Skeletal muscle tissue (tissue), 4 donors: ENCODE measurements around the gene RAB7A. TPM values are rescaled to one million over a fixed set of nuclear protein-coding genes. Genes with fewer than 3 reads are reported as not detected.
"Not testable (repeated sequence)": the region's sequence is repeated elsewhere in the genome, so short reads cannot be mapped to it uniquely, and the experiment has no call there.

Experiments used
- H3K27ac ChIP-seq: one replicate; pipeline ENCODE4 v1.7.0; 2013; ENCODE audit warnings: mild to moderate bottlenecking, low read depth, low read length, inconsistent platforms
- H3K27me3 ChIP-seq, 3 donors: one replicate each; pipeline ENCODE4 v1.7.0; 2013; ENCODE audit warnings: low read length in 3 of 3; ENCODE audit not compliant: control insufficient read depth in 3 of 3, insufficient read depth in 3 of 3
- H3K36me3 ChIP-seq, 3 donors: one replicate each; pipeline ENCODE4 v1.7.0; 2013; ENCODE audit warnings: low read length in 3 of 3; ENCODE audit not compliant: control insufficient read depth in 3 of 3, insufficient read depth in 3 of 3
- H3K4me1 ChIP-seq, 3 donors: one replicate each; pipeline ENCODE4 v1.7.0; 2013; ENCODE audit warnings: low read length in 3 of 3, mild to moderate bottlenecking in 3 of 3; ENCODE audit not compliant: control insufficient read depth in 3 of 3, insufficient read depth in 3 of 3
- H3K4me3 ChIP-seq, 3 donors: one replicate each; pipeline ENCODE4 v1.7.0; 2013; ENCODE audit warnings: low read length in 3 of 3
- H3K9ac ChIP-seq, 3 donors: one replicate each; pipeline ENCODE4 v1.7.0; 2013; ENCODE audit warnings: low read length in 3 of 3, mild to moderate bottlenecking in 3 of 3, moderate library complexity in 2 of 3, low read depth in 1 of 3
- H3K9me3 ChIP-seq, 3 donors: one replicate each; pipeline ENCODE4 v1.7.0; 2013; ENCODE audit warnings: low read length in 3 of 3; ENCODE audit not compliant: control insufficient read depth in 3 of 3
- total RNA-seq: library from RNA; depleted of rRNA; stranded (reverse); fragments of >200 nt; gene quantifications from one replicate; pipeline ENCODE4 v1.2.3, GENCODE V29; 2014
- donor health status: Osteomylitis.

Gene RAB7A
- total RNA-seq, 1 donor from 2014 or later = 37.1 TPM

- Histone ChIP-seq H3K4me1 (peaks cover 49 to 60% (median 51%) of the 10 kb centered on the region in 3 donors), H3K9me3 (no peaks in the 10 kb centered on the region), H3K36me3 (peaks cover 0 to 3% (median 0%) of the 10 kb centered on the region in 3 donors), H3K27me3 (no peaks in the 10 kb centered on the region), H3K9ac (no peak overlapping the region), H3K4me3 (no peak overlapping the region), H3K27ac (no peak overlapping the region)
These were observed 42.5 kb downstream of the RAB7A start for GRCh38 chr3:128768471-128768870.

DNA sequence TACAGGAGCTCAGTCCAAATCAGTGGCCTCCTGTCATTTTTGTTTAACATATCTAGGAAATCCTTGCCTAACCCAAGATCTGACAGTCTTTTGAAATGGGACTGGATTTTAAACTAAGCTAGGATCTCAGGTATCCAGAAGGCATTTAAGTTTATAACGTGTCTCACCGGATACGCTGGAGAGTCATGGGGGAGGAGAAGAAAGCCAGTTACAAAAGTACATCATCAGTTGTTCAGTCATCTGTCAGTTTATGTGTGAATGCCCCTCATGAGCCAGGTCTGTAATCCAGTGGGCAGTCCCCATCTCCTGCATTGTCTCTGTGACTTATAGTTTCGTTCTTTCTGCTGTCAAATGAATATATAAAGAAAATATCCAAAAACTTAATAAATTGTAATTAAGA lies 44.4 kb downstream of the RAB7A start:
- Histone ChIP-seq H3K9me3 (no peaks in the 10 kb centered on the region), H3K9ac (no peak overlapping the region), H3K27ac (peak overlapping the region; percentile 76), H3K36me3 (no peaks in the 10 kb centered on the region), H3K4me1 (peaks cover 41 to 55% (median 41%) of the 10 kb centered on the region in 3 donors), H3K27me3 (no peaks in the 10 kb centered on the region), H3K4me3 (no peak overlapping the region)

GRCh38 chr3:128773189-128773588 lies 47.2 kb downstream of the RAB7A start:
- H3K9me3 ChIP-seq, H3K27me3 ChIP-seq, H3K27ac ChIP-seq, H3K4me3 ChIP-seq, H3K36me3 ChIP-seq, H3K9ac ChIP-seq: not testable (repeated sequence)
- H3K4me1 ChIP-seq = peaks cover 35 to 59% (median 38%) of the 10 kb centered on the region in 3 donors

- not testable (repeated sequence) for H3K36me3 ChIP-seq, H3K27me3 ChIP-seq, H3K27ac ChIP-seq, H3K9me3 ChIP-seq, H3K4me3 ChIP-seq, H3K9ac ChIP-seq
- peaks cover 36 to 59% (median 38%) of the 10 kb centered on the region in 3 donors for H3K4me1 ChIP-seq
These were observed 47.6 kb downstream of the RAB7A start for GRCh38 chr3:128773592-128773991.

GRCh38 chr3:128775241-128775640 lies 49.3 kb downstream of the RAB7A start:
- H3K27me3 ChIP-seq = no peaks in the 10 kb centered on the region
- H3K4me1 ChIP-seq = peaks cover 33 to 68% (median 38%) of the 10 kb centered on the region in 3 donors
- H3K36me3 ChIP-seq = no peaks in the 10 kb centered on the region
- H3K9ac ChIP-seq = no peak overlapping the region
- H3K27ac ChIP-seq = no peak overlapping the region
- H3K4me3 ChIP-seq = peak overlapping the region in 1 of 3 donors; percentile 9
- no peaks in the 10 kb centered on the region for H3K9me3 ChIP-seq

DNA sequence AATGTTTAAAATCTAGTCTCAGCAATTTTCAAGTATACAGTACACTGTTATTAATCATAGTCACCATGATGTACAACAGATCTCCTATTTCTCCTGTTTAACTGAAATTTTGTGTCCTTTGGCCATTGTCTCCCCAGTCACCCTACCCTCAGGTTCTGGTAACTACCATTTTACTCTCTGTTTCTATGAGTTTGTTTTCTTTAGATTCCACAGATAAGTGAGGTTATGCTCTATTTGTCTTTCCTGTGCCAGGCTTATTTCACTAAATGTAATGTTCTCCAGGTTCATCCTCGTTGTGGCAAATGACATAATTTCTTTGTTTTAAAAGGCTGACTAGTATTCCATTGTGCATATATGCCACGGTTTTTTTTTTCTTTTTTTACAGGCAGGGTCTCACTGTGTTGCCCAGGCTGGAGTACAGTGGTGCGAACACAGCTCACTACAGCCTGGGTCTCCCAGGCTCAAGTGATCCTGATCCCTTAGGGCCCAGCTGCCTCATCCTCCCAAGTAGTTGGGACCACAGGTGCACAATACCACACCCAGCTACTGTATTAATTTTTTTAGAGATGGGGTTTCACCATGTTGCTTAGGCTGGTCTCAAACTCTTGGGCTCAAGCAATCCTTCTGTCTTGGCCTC lies 50.0 kb downstream of the RAB7A start:
- Histone ChIP-seq H3K27me3 (no peaks in the 10 kb centered on the region), H3K4me1 (peaks cover 33 to 68% (median 42%) of the 10 kb centered on the region in 3 donors), H3K36me3 (no peaks in the 10 kb centered on the region), H3K27ac (no peak overlapping the region), H3K4me3 (no peak overlapping the region), H3K9ac (no peak overlapping the region), H3K9me3 (no peaks in the 10 kb centered on the region)

DNA sequence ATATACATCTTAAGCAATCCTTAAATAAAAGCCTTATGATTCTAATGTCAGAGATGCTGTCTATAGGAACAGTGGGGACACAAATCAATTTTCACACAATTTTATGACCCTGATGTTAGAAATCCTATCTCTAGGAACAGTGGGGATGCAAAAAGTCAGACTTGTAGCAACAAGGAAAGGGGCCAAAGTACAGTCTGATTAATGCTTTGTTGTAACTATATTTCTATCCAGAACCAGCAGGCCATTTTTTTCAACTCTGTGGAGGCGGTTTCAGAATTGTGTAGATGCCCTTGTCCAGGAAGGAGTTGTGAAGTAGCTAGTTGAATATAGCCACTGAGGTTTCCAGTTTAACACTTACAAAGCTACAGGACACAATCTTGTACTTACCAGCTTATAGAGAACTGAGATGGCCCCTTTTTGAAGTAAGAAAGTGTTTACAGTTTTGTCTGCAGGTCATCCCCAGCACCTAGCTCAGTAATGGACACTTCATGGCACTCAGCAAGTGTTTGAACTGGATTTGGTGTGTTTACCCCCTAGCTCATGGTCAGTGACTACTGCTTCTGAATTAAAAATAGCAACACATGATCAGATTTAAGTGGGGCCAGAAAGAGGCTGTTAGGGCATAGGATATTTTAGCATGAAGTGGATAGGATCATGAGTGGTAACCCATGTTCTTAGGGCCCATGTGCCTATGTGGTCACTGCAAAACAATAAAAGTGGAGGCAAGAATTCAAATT lies 54.3 kb downstream of the RAB7A start:
- Histone ChIP-seq H3K36me3 (no peaks in the 10 kb centered on the region), H3K4me1 (peaks cover 54 to 86% (median 70%) of the 10 kb centered on the region in 3 donors), H3K27me3 (no peaks in the 10 kb centered on the region), H3K27ac (peak overlapping the region; percentile 77), H3K9ac (peak overlapping the region in 2 of 3 donors; percentile 10 to 69), H3K9me3 (no peaks in the 10 kb centered on the region), H3K4me3 (peak overlapping the region in 1 of 3 donors; percentile 6)

GRCh38 chr3:128781164-128781563 lies 55.2 kb downstream of the RAB7A start:
- peak overlapping the region; percentile 77 for H3K27ac ChIP-seq
- peak overlapping the region in 1 of 3 donors; percentile 34 for H3K9ac ChIP-seq
- H3K4me1 ChIP-seq = peaks cover 61 to 92% (median 74%) of the 10 kb centered on the region in 3 donors
- no peaks in the 10 kb centered on the region for H3K27me3 ChIP-seq
- no peaks in the 10 kb centered on the region for H3K9me3 ChIP-seq
- no peak overlapping the region for H3K4me3 ChIP-seq
- no peaks in the 10 kb centered on the region for H3K36me3 ChIP-seq

GRCh38 chr3:128782282-128783146 lies 56.5 kb downstream of the RAB7A start:
- Histone ChIP-seq H3K4me3 (peak overlapping the region in 1 of 3 donors; percentile 31), H3K9ac (peak overlapping the region in 1 of 3 donors; percentile 3), H3K36me3 (no peaks in the 10 kb centered on the region), H3K9me3 (no peaks in the 10 kb centered on the region), H3K4me1 (peaks cover 74 to 93% (median 81%) of the 10 kb centered on the region in 3 donors), H3K27me3 (no peaks in the 10 kb centered on the region), H3K27ac (peak overlapping the region; percentile 77)
